IPS-18a (cell line): Measurements from ENCODE around the gene CCDC150.

Experiments
- H3K27ac ChIP-seq: one replicate; pipeline ENCODE4 v1.5.1; 2013; ENCODE audit warnings: low read length
- H3K27me3 ChIP-seq: one replicate; pipeline ENCODE4 v1.6.1; 2013; ENCODE audit warnings: mild to moderate bottlenecking, low read length; ENCODE audit not compliant: control insufficient read depth, insufficient read depth
- H3K36me3 ChIP-seq: one replicate; pipeline ENCODE4 v1.6.1; 2013; ENCODE audit warnings: low read depth, low read length; ENCODE audit not compliant: control insufficient read depth
- H3K4me1 ChIP-seq: one replicate; pipeline ENCODE4 v1.6.1; 2013; ENCODE audit warnings: low read depth, low read length; ENCODE audit not compliant: control insufficient read depth
- H3K4me3 ChIP-seq: one replicate; pipeline ENCODE4 v1.5.1; 2013; ENCODE audit warnings: low read length
- H3K9ac ChIP-seq: one replicate; pipeline ENCODE4 v1.6.1; 2013; ENCODE audit warnings: mild to moderate bottlenecking, low read length, moderate library complexity
- H3K9me3 ChIP-seq: one replicate; pipeline ENCODE4 v1.6.1; 2013; ENCODE audit warnings: low read depth, low read length; ENCODE audit not compliant: control insufficient read depth

The CCDC150 gene

DNA sequence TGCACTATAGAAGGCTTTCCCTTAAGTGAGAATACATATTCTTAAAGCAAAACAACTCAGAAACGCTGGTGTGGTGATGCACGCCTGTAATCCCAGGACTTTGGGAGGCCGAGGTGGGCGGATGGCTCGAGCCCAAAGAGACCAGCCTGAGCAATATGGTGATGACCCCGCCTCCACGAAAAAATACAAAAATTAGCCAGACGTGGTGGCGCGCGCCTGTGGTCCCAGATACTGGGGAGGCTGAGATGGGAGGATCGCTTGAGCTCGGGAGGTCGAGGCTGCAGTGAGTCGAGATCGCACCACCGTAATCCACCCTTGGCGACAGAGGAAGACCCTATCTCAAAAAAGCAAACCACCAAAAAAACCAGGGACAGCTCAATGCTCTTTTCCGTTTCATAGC is 750 bp upstream of the CCDC150 start:
- Histone ChIP-seq H3K27me3 (no peaks in the 10 kb centered on the region), H3K27ac (no peak overlapping the region), H3K4me1 (peaks cover 12% of the 10 kb centered on the region), H3K9ac (no peak overlapping the region), H3K4me3 (peak overlapping the region; percentile 99), H3K9me3 (no peaks in the 10 kb centered on the region), H3K36me3 (no peaks in the 10 kb centered on the region)

DNA sequence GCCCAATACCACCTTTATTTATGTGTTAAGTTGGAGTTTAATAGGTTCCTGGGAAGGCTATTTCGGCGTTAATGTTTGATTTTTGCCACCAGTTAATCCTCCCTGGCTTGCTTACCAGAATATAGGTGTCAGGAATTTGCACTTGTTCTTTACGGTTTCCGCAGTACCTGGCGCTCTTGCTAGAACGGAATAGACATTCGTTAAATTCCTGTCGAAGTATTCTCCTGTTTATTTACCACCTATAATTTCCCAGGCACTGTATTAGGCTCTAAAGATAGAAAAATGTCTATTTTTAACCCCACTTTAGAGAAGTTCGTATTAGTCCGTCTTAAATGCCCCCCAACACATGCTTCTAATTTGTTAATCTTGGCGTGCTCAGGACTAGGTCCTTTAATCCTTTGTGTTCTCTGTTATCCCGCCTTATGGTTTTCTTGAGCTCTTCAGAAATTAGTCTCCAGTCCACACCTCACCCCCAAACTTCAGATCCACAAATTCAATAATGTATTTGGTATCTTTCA is 575 bp downstream of the CCDC150 start:
- H3K27ac ChIP-seq, result peak overlapping the region; percentile 81
- no peaks in the 10 kb centered on the region for H3K36me3 ChIP-seq
- peak overlapping the region; percentile 99 for H3K4me3 ChIP-seq

DNA sequence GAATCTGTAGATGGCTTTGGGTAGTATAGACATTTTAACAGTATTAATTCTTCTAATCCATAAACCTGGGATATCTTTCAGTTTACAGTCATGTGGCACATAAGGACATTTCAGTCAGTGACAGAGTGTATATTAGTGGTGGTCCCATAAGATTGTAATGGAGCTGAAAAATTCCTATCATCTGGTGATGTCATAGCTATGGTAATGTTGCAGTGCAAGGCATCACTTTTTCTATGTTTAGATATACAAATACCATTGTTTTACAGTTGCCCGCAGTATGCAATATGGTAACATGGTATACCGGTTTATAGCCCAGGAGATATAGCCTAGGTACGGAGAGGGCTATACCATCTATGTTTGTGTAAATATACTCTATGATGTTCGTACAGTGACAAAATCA is 9.7 kb downstream of the CCDC150 start:
- Histone ChIP-seq H3K27ac (no peak overlapping the region), H3K4me3 (no peak overlapping the region), H3K9ac (no peak overlapping the region), H3K9me3 (peaks cover 45% of the 10 kb centered on the region), H3K4me1 (no peaks in the 10 kb centered on the region), H3K27me3 (no peaks in the 10 kb centered on the region), H3K36me3 (peaks cover 12% of the 10 kb centered on the region)

More for the DNA sequence above, 575 bp downstream of the CCDC150 start:
- H3K27me3 ChIP-seq, result no peaks in the 10 kb centered on the region
- H3K4me1 ChIP-seq, result peaks cover 12% of the 10 kb centered on the region
- H3K9me3 ChIP-seq, result no peaks in the 10 kb centered on the region
- H3K9ac ChIP-seq, result peak overlapping the region; percentile 89

DNA sequence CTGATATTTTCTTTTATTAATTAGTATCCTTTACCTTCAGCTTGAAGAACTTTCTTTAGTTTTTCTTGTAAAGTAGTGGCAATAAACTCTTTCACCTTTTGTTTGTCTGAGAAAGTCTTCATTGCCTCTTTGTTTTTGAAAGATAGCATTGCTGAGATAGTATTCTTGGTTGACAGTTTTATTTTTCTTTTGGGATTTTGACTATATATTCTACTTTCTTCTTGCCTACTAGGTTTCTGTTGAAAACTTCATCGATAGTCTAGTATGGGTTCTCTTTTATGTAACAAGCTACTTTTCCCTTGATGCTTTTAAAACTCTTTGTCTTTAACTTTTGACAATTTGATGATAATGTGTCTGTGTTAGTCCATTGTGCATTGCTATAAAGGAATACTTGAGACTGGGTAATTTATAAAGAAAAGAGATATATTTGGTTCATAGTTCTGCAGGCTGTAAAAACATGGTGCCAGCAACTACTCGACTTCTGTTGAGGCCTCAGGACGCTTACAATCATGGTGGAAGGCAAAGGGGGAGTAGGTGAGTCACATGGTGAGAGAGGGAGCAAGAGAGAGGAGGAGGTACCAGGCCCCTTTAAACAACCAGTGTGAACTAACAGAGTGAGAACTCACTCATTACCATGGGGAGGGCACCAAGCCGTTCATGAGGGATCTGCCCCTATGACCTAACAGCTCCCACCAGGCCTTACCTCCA is 12.0 kb downstream of the CCDC150 start:
- Histone ChIP-seq H3K27ac (no peak overlapping the region), H3K9me3 (peaks cover 45% of the 10 kb centered on the region), H3K4me1 (no peaks in the 10 kb centered on the region), H3K36me3 (peaks cover 12% of the 10 kb centered on the region), H3K9ac (no peak overlapping the region), H3K27me3 (no peaks in the 10 kb centered on the region), H3K4me3 (no peak overlapping the region)

DNA sequence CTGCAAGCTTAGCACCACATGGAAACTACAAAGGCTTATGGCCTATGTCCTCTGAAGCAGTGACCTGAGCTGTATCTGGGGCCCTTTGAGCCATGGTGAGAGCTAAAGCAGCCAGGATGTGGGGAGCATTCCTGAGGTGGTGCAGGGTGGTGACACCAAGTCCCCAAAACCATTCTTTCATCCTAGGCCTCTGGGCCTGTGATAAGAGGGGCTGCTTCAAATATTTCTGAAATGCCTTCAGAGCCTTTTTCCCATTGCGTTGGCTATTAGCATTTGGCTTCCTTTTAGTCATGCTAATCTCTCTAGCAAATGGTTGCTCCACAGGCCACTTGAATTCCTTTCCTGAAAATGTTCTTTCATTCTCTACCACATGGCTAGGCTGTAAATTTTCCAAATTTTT is 13.4 kb downstream of the CCDC150 start:
- H3K4me1 ChIP-seq, result no peaks in the 10 kb centered on the region
- H3K4me3 ChIP-seq, result no peak overlapping the region
- H3K9me3 ChIP-seq, result peaks cover 45% of the 10 kb centered on the region
- peaks cover 17% of the 10 kb centered on the region for H3K36me3 ChIP-seq
- no peaks in the 10 kb centered on the region for H3K27me3 ChIP-seq
- H3K27ac ChIP-seq, result no peak overlapping the region
- no peak overlapping the region for H3K9ac ChIP-seq

DNA sequence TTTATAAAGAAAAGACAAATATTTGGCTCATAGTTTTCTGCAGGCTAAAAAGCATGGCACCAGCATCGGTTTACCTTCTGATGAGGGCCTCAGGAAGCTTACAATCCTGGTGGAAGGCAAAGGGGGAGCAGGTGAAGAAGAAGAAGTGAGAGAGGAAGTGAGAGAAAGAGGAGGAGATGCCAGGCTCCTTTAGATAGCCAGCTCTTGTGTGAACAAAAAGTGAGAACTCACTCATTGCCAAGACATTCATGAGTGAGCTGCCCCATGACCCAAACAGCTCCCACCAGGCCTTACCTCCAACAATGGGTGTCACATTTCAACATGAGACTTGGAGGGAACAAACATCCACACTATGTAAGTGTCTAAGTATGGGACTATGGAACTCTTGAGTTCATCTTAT is 14.3 kb downstream of the CCDC150 start:
- H3K36me3 ChIP-seq, result peaks cover 20% of the 10 kb centered on the region
- H3K27me3 ChIP-seq, result no peaks in the 10 kb centered on the region
- H3K9ac ChIP-seq, result no peak overlapping the region
- H3K4me1 ChIP-seq, result no peaks in the 10 kb centered on the region
- no peak overlapping the region for H3K4me3 ChIP-seq
- H3K27ac ChIP-seq, result no peak overlapping the region
- peaks cover 45% of the 10 kb centered on the region for H3K9me3 ChIP-seq

DNA sequence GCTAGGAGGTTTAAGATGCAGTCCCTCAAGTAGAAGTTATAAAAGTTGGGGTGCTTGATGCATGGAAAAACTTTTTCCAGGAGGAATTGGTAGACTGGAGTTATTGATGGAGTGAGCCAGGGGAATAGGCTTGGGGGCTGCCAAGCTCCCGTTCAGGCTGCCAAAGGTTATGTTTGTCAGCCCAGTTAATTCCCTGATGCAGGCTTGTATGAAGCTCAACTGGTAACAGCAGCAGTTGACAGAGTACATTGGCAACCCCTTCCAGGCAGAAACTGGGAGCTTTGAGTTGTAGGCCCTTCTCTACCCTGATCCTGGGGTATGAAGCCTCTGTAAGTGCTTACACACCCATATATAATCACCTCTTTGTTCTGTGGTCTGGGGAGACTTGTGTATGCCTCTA is 16.2 kb downstream of the CCDC150 start:
- Histone ChIP-seq H3K9ac (no peak overlapping the region), H3K36me3 (peaks cover 35% of the 10 kb centered on the region), H3K27me3 (no peaks in the 10 kb centered on the region), H3K4me3 (no peak overlapping the region), H3K9me3 (peaks cover 30% of the 10 kb centered on the region), H3K27ac (no peak overlapping the region), H3K4me1 (no peaks in the 10 kb centered on the region)

DNA sequence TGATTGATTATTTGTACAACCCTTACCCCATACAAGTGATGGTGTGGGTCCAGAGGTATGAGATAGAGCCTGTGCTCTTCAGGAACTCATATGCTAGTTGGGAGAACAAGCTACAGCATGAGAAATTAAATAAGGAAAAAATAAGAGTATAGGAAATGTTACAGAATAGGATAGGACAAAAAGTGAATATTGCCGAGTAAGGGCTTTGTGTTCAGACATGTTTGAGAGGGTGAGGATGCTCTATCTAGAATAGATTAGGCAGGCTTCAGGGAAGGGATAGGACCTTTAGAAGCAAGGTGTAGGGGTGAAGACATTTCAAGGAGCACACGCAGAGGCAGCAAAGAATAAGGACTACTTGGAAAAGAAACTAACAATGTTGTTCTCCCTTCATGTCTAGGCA is 17.8 kb downstream of the CCDC150 start:
- Histone ChIP-seq H3K27me3 (no peaks in the 10 kb centered on the region), H3K9ac (no peak overlapping the region), H3K4me3 (no peak overlapping the region), H3K27ac (no peak overlapping the region), H3K4me1 (no peaks in the 10 kb centered on the region), H3K36me3 (peaks cover 24% of the 10 kb centered on the region), H3K9me3 (peaks cover 14% of the 10 kb centered on the region)

DNA sequence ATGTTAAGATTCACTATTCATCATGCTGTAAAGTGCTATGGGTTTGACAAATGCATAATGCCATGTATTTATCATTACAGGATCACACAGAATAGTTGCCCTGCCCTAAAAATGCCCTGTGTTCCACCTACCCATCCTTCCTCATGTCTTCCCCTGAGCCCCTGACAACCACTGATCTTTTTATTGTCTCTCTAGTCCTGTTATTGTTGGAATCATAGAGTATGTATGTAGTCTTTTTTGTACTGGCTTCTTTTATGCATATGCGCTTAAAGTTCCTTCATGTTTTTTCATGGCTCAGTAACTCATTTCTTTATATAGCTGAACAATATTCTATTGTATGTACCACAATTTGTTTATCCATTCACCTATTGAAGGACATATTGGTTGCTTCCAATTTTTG is 20.3 kb downstream of the CCDC150 start:
- Histone ChIP-seq H3K9ac (no peak overlapping the region), H3K4me3 (no peak overlapping the region), H3K27me3 (no peaks in the 10 kb centered on the region), H3K27ac (no peak overlapping the region), H3K36me3 (peaks cover 28% of the 10 kb centered on the region), H3K4me1 (no peaks in the 10 kb centered on the region), H3K9me3 (no peaks in the 10 kb centered on the region)

DNA sequence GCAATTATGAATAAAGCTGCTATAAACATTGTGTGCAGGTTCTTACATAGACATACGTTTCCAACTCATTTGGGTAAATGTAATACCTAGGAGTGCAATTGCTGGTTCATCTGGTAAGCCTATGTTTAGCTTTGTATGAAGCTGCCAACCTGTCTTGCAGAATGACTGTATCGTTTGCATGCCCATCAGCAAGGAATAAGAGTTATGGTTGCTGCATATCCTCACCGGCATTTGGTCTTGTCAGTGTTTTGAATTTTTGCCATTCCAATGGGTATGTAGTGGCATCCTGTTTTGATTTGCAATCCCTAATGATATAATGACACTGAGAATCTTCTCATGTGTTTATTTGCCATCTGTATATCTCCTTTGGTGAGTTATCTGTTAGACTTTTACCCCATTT is 20.7 kb downstream of the CCDC150 start:
- H3K36me3 ChIP-seq, result peaks cover 28% of the 10 kb centered on the region

DNA sequence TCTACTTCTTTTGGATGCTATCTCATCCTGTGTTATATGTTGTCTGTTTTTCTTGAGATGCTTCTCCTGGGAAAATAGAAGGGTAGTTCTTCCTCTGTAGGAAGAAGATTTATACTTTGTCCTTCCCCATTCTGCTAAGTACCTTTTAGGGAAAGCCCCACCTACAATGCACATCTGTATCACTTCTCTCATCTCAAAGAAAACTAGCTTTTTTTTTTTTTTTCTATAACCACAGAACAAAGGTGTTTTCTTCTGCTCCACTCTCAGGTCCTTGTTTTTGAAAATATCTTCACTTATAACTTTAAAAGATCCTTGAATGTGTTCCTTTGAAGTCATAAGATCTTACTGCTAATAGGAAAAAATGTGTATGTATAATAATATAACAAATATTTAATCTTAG is 30.8 kb downstream of the CCDC150 start:
- H3K27me3 ChIP-seq, result no peaks in the 10 kb centered on the region
- no peak overlapping the region for H3K4me3 ChIP-seq
- H3K27ac ChIP-seq, result no peak overlapping the region
- no peaks in the 10 kb centered on the region for H3K9me3 ChIP-seq
- H3K9ac ChIP-seq, result no peak overlapping the region
- no peaks in the 10 kb centered on the region for H3K4me1 ChIP-seq
- peaks cover 14% of the 10 kb centered on the region for H3K36me3 ChIP-seq

More for the DNA sequence above, 20.7 kb downstream of the CCDC150 start:
- no peak overlapping the region for H3K4me3 ChIP-seq
- H3K9ac ChIP-seq, result no peak overlapping the region
- H3K9me3 ChIP-seq, result no peaks in the 10 kb centered on the region
- no peaks in the 10 kb centered on the region for H3K27me3 ChIP-seq
- H3K27ac ChIP-seq, result no peak overlapping the region
- H3K4me1 ChIP-seq, result no peaks in the 10 kb centered on the region

DNA sequence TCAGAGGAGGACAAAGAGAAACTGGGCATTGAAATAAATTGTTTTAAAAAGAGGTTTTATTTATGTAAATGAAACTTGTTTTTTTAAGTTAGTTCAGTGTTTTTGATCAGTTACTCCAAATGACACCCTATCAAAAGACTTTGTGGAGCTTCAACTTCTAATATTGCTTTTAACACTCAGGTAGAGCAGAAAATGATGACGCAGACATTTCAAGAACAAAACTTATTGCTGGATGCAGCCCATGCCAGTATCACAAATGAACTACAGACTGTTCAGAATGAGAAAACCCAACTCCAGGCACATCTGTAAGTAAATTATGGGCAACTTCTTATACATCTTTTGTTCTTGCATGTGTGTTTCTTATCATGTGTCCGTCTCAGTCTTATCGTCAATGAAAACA is 36.4 kb downstream of the CCDC150 start:
- Histone ChIP-seq H3K27me3 (no peaks in the 10 kb centered on the region), H3K4me1 (no peaks in the 10 kb centered on the region), H3K9me3 (no peaks in the 10 kb centered on the region), H3K36me3 (peaks cover 35% of the 10 kb centered on the region), H3K27ac (no peak overlapping the region), H3K9ac (no peak overlapping the region), H3K4me3 (no peak overlapping the region)
